ENCODE data around the gene MAN1A2.
"Not testable (repeated sequence)": the region's sequence is repeated elsewhere in the genome, so short reads cannot be mapped to it uniquely, and the experiment has no call there.

The MAN1A2 gene

GRCh38 chr1:117367046-117368025 is at the start of gene MAN1A2:
Gene MAN1A2 (plus strand): TSS chr1:117367449. CDS start chr1:117368184, 735 bp downstream.
- DNase-seq, result peak; percentile 61 to 95

- no peak for DNase-seq
These were observed 49.2 kb upstream of the MAN1A2 start for GRCh38 chr1:117318011-117318410.

- DNase-seq, result peak in 1 of 2 experiments; percentile 7
These were observed 48.8 kb upstream of the MAN1A2 start for GRCh38 chr1:117318426-117318825.

GRCh38 chr1:117320515-117320914 is 46.7 kb upstream of the MAN1A2 start:
- no peak for DNase-seq

GRCh38 chr1:117321680-117322609 is 45.3 kb upstream of the MAN1A2 start:
- DNase-seq, result no peak

GRCh38 chr1:117324357-117324756 is 42.9 kb upstream of the MAN1A2 start:
- DNase-seq, result no peak

GRCh38 chr1:117326035-117326434 is 41.2 kb upstream of the MAN1A2 start:
- not testable (repeated sequence) for DNase-seq

GRCh38 chr1:117327011-117327410 is 40.2 kb upstream of the MAN1A2 start:
- DNase-seq, result no peak

- DNase-seq, result no peak
These were observed 31.7 kb upstream of the MAN1A2 start for GRCh38 chr1:117335376-117336086.

GRCh38 chr1:117336088-117336817 is 31.0 kb upstream of the MAN1A2 start:
- no peak for DNase-seq

- DNase-seq, result peak; percentile 90 to 93
These were observed 27.2 kb upstream of the MAN1A2 start for GRCh38 chr1:117339866-117340700.

- DNase-seq, result no peak
These were observed 26.1 kb upstream of the MAN1A2 start for GRCh38 chr1:117341123-117341522.

- no peak for DNase-seq
These were observed 24.9 kb upstream of the MAN1A2 start for GRCh38 chr1:117342397-117342796.

GRCh38 chr1:117346206-117346928 is 20.9 kb upstream of the MAN1A2 start:
- no peak for DNase-seq

- no peak for DNase-seq
These were observed 19.3 kb upstream of the MAN1A2 start for GRCh38 chr1:117347907-117348306.

GRCh38 chr1:117352695-117353094 is 14.6 kb upstream of the MAN1A2 start:
- not testable (repeated sequence) for DNase-seq

GRCh38 chr1:117357833-117358603 is 9.2 kb upstream of the MAN1A2 start:
- DNase-seq, result peak in 1 of 2 experiments; percentile 53

- peak in 1 of 2 experiments; percentile 53 for DNase-seq
These were observed 8.7 kb upstream of the MAN1A2 start for GRCh38 chr1:117358604-117358887.

GRCh38 chr1:117359561-117360289 is 7.5 kb upstream of the MAN1A2 start:
- no peak for DNase-seq
